Mucosa of descending colon (tissue), 3 donors: ENCODE results near the gene BDKRB1. TPM values are rescaled to one million over a fixed set of nuclear protein-coding genes. Genes with fewer than 3 reads are reported as not detected.

Experiments
- ATAC-seq: fragments of 200-7000 bp; cut with Tn5 transposase; one replicate; pipeline ENCODE4 v1.9.1; 2020; ENCODE audit warnings: mild to moderate bottlenecking, moderate library complexity
- DNase-seq, 3 donors: peaks; one replicate each; pipeline ENCODE4 v3.0.0-alpha.2; 2020
- H3K36me3 ChIP-seq: fragments of 200-600 bp; one replicate; pipeline ENCODE4 v1.8.0; 2021; ENCODE audit warnings: low read depth, mild to moderate bottlenecking
- H3K4me1 ChIP-seq: fragments of 200-600 bp; one replicate; pipeline ENCODE4 v1.8.0; 2021; ENCODE audit warnings: low read depth, mild to moderate bottlenecking
- H3K4me3 ChIP-seq: fragments of 200-600 bp; one replicate; pipeline ENCODE4 v1.8.0; 2021; ENCODE audit warnings: mild to moderate bottlenecking
- H3K9me3 ChIP-seq: fragments of 200-600 bp; one replicate; pipeline ENCODE4 v1.8.0; 2021; ENCODE audit warnings: mild to moderate bottlenecking
- intact Hi-C, 2 donors: fragments of 100-400 bp; cut with DNase I in 1 of 2; cut with micrococcal nuclease in 1 of 2; formaldehyde crosslinking; loops; one replicate each; pipeline versions ENCODE4 v1.11.0 to v1.11.1; 2022; cut with DNase I, micrococcal nuclease
- total RNA-seq, 3 donors: library from RNA; stranded (reverse); fragmentation: NEBNext Ultra II Directional in 2 of 3; extraction: Animal tissue kit (Norgen Biotek cat#: 25700) in 2 of 3; gene quantifications; one replicate each; pipeline versions ENCODE4 v1.2.1 to v1.2.4, GENCODE V29; 2021 to 2023
- TF ChIP-seq, protein P1 (sequence below): fragments of 200-600 bp; IDR thresholded peaks from one replicate; pipeline ENCODE4 v1.8.0; 2022; ENCODE audit warnings: antibody characterized with exemption, mild to moderate bottlenecking
- donor health status: DM: no; HTN: no; CAD: no; lungs with moderate emphysema.
- donor health status: DM: no; HTN: no; CAD: no.
- donor health status: DM: no; HTN: yes; CAD: no.

The BDKRB1 gene
- total RNA-seq, 3 donors from 2014 or later = 6.1 to 10.6 (median 7.7) TPM

DNA sequence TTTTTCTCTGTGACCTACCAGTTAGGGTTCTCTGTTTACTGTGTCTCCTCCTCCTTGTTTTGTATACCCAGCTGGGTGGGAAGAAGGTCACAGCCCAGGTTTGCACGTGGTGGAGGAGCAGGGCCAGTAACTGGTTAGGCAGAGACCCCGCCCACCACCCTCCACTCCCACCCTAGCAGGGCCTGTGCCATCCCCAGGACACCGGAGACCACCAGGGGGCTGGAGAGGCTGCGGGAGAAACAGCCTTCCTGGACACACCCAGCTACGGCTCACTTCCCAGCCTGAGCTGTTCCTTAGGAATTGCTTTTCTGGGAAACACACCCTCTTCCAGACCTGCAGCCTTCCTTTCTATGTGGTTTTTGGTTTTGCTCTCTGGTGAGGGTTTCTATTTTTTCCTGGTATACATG is 30.3 kb upstream of the BDKRB1 start:
- no peaks in the 10 kb centered on the region for H3K9me3 ChIP-seq
- peaks cover 24% of the 10 kb centered on the region for H3K4me1 ChIP-seq
- H3K4me3 ChIP-seq = no peak overlapping the region
- ATAC-seq (peak; percentile 65), DNase-seq (peak; percentile 73 to 81 (median 80))
- no peaks in the 10 kb centered on the region for H3K36me3 ChIP-seq
- TF ChIP-seq, protein P1, sequence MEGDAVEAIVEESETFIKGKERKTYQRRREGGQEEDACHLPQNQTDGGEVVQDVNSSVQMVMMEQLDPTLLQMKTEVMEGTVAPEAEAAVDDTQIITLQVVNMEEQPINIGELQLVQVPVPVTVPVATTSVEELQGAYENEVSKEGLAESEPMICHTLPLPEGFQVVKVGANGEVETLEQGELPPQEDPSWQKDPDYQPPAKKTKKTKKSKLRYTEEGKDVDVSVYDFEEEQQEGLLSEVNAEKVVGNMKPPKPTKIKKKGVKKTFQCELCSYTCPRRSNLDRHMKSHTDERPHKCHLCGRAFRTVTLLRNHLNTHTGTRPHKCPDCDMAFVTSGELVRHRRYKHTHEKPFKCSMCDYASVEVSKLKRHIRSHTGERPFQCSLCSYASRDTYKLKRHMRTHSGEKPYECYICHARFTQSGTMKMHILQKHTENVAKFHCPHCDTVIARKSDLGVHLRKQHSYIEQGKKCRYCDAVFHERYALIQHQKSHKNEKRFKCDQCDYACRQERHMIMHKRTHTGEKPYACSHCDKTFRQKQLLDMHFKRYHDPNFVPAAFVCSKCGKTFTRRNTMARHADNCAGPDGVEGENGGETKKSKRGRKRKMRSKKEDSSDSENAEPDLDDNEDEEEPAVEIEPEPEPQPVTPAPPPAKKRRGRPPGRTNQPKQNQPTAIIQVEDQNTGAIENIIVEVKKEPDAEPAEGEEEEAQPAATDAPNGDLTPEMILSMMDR = no peak
- intact Hi-C loops = no loop called here

- Histone ChIP-seq H3K4me1 (peaks cover 24% of the 10 kb centered on the region), H3K4me3 (no peak overlapping the region), H3K36me3 (no peaks in the 10 kb centered on the region), H3K9me3 (no peaks in the 10 kb centered on the region)
- no peak for DNase-seq
- no peak for ATAC-seq
- TF ChIP-seq, protein P1 = no peak
- intact Hi-C loops = no loop called here
Measured at GRCh38 chr14:96227428-96227827, 28.6 kb upstream of the BDKRB1 start.

DNA sequence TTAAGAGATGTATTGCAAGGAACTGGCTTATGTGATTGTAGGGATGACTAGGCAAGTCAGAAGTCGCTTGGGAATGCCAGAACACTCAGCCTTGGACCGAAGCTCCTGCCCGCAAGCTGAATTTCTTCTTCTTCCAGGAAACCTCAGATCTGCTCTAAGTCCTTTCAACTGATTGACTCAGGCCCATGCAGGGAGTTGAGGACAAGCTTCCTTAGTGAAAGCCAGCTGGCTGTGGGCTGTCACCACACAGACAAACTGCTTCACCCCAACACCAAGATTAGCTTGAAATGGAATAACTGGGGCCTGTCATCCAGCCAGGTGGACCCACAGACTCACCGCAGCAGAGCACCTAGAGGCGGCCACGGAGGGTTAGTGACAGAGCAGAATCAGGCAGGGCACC is 26.7 kb upstream of the BDKRB1 start:
- TF ChIP-seq, protein P1 = no peak
- H3K36me3 ChIP-seq = no peaks in the 10 kb centered on the region
- peaks cover 23% of the 10 kb centered on the region for H3K4me1 ChIP-seq
- no peak overlapping the region for H3K4me3 ChIP-seq
- H3K9me3 ChIP-seq = no peaks in the 10 kb centered on the region
- DNase-seq (no peak), ATAC-seq (no peak)
- intact Hi-C loops = no loop called here

GRCh38 chr14:96231056-96231455 is 25.0 kb upstream of the BDKRB1 start:
- no peaks in the 10 kb centered on the region for H3K9me3 ChIP-seq
- H3K4me3 ChIP-seq = no peak overlapping the region
- intact Hi-C loops = no loop called here
- ATAC-seq (no peak), DNase-seq (no peak)
- peaks cover 7% of the 10 kb centered on the region for H3K4me1 ChIP-seq
- TF ChIP-seq, protein P1 = no peak
- no peaks in the 10 kb centered on the region for H3K36me3 ChIP-seq

- DNase-seq (no peak), ATAC-seq (no peak)
- Histone ChIP-seq H3K4me1 (peaks cover 4% of the 10 kb centered on the region), H3K9me3 (no peaks in the 10 kb centered on the region), H3K4me3 (no peak overlapping the region), H3K36me3 (no peaks in the 10 kb centered on the region)
- intact Hi-C loops = no loop called here
- TF ChIP-seq, protein P1 = no peak
Measured at GRCh38 chr14:96231526-96232130, 24.4 kb upstream of the BDKRB1 start.

DNA sequence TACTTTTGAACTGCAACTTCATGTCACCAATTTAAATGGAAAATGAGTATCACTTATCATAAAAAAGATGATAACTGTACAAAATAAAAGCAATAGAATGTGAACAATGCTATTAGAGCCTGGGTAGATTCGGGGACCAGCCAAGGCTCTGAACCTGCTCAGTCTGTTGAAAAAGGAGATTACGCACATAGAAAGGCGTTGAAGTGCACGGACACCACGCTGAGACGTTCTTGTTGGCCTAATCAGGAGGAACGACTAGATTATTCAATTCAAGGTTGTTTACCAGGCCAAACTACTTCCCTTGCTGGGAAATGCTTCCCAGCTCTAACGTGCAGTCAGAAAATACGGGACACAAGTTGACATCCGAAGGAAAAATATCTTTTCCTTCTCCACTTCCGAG is 23.5 kb upstream of the BDKRB1 start:
- intact Hi-C loops = no loop called here
- DNase-seq (no peak), ATAC-seq (no peak)
- Histone ChIP-seq H3K4me3 (no peak overlapping the region), H3K36me3 (no peaks in the 10 kb centered on the region), H3K9me3 (no peaks in the 10 kb centered on the region), H3K4me1 (peaks cover 4% of the 10 kb centered on the region)
- TF ChIP-seq, protein P1 = no peak
